Activated CD4-positive, alpha-beta T cell treated with anti-CD3 and anti-CD28 coated beads, Interleukin-2, amount 10 ng/mL, durations not matched to agents 7 days and 5 days (primary cell): ENCODE measurements around the gene GOSR1. TPM values are rescaled to one million over a fixed set of nuclear protein-coding genes. Genes with fewer than 3 reads are reported as not detected.
"Not testable (repeated sequence)": the region's sequence is repeated elsewhere in the genome, so short reads cannot be mapped to it uniquely, and the experiment has no call there.

Source experiments
- CTCF ChIA-PET: fragments of 350-600 bp; sonication (Branson Sonifier 250); formaldehyde crosslinking; loops from one replicate; lab custom pipeline; 2021; ENCODE audit warnings: antibody characterized with exemption; lab: Charles Lee
- POLR2A ChIA-PET: fragments of 350-600 bp; sonication (Branson Sonifier 250); formaldehyde crosslinking; loops from one replicate; lab custom pipeline; 2021; ENCODE audit warnings: antibody characterized with exemption; lab: Charles Lee
- DNase-seq: peaks from one replicate; pipeline ENCODE4 v3.0.0-alpha.2; 2020
- H3K27ac Mint-ChIP-seq: one replicate; pipeline ENCODE4 v1.8.0; 2021; ENCODE audit warnings: mild to moderate bottlenecking, moderate library complexity, mixed read lengths
- H3K27me3 Mint-ChIP-seq: one replicate; pipeline ENCODE4 v1.8.0; 2021; ENCODE audit warnings: mixed read lengths
- H3K36me3 Mint-ChIP-seq: one replicate; pipeline ENCODE4 v1.8.0; 2021; ENCODE audit warnings: low read depth, mixed read lengths
- H3K4me1 Mint-ChIP-seq: one replicate; pipeline ENCODE4 v1.8.0; 2021; ENCODE audit warnings: mixed read lengths
- H3K4me3 Mint-ChIP-seq: one replicate; pipeline ENCODE4 v1.8.0; 2021; ENCODE audit warnings: mild to moderate bottlenecking, moderate library complexity, mixed read lengths
- H3K9me3 Mint-ChIP-seq: one replicate; pipeline ENCODE4 v1.8.0; 2021; ENCODE audit warnings: mixed read lengths
- total RNA-seq, 2 experiments: library from RNA; stranded (reverse); gene quantifications; one replicate each; pipeline ENCODE4 v1.2.3, GENCODE V29; 2021

The GOSR1 gene
- total RNA-seq, 2 experiments from 2014 or later, result 44.1 to 49.7 TPM

GRCh38 chr17:30534298-30534697, 57.1 kb downstream of the GOSR1 start:
- Mint-ChIP-seq H3K4me1 (no peaks in the 10 kb centered on the region), H3K27ac (no peak overlapping the region), H3K4me3 (no peak overlapping the region), H3K36me3 (no peaks in the 10 kb centered on the region), H3K27me3 (no peaks in the 10 kb centered on the region), H3K9me3 (no peaks in the 10 kb centered on the region)
- no peak for DNase-seq
- POLR2A ChIA-PET, result no interaction called here
- CTCF ChIA-PET, result no interaction called here

GRCh38 chr17:30534938-30535921, 58.0 kb downstream of the GOSR1 start:
- Mint-ChIP-seq H3K4me3 (no peak overlapping the region), H3K36me3 (no peaks in the 10 kb centered on the region), H3K9me3 (no peaks in the 10 kb centered on the region), H3K27ac (no peak overlapping the region), H3K4me1 (no peaks in the 10 kb centered on the region), H3K27me3 (no peaks in the 10 kb centered on the region)
- CTCF ChIA-PET, result no interaction called here
- no peak for DNase-seq
- POLR2A ChIA-PET, result no interaction called here

- H3K9me3 Mint-ChIP-seq, H3K27me3 Mint-ChIP-seq, POLR2A ChIA-PET, DNase-seq, H3K36me3 Mint-ChIP-seq, H3K27ac Mint-ChIP-seq, H3K4me3 Mint-ChIP-seq, H3K4me1 Mint-ChIP-seq, CTCF ChIA-PET: not testable (repeated sequence)
These were observed 59.6 kb downstream of the GOSR1 start for GRCh38 chr17:30536846-30537245.

GRCh38 chr17:30537667-30538066, 60.5 kb downstream of the GOSR1 start:
- DNase-seq, H3K36me3 Mint-ChIP-seq, H3K27ac Mint-ChIP-seq, H3K4me3 Mint-ChIP-seq, H3K9me3 Mint-ChIP-seq, H3K27me3 Mint-ChIP-seq, POLR2A ChIA-PET, H3K4me1 Mint-ChIP-seq, CTCF ChIA-PET: not testable (repeated sequence)

- Mint-ChIP-seq H3K9me3 (no peaks in the 10 kb centered on the region), H3K36me3 (no peaks in the 10 kb centered on the region), H3K27me3 (no peaks in the 10 kb centered on the region), H3K27ac (no peak overlapping the region), H3K4me3 (no peak overlapping the region), H3K4me1 (no peaks in the 10 kb centered on the region)
- POLR2A ChIA-PET, result no interaction called here
- CTCF ChIA-PET, result interaction anchor here (1.0 kb wide), 1 partner anchor 12 kb away, joined by 4 read pairs; no protein-coding TSS in a partner anchor
- no peak for DNase-seq
These were observed 64.6 kb downstream of the GOSR1 start for GRCh38 chr17:30541802-30542201.

GRCh38 chr17:30543456-30543855, 66.2 kb downstream of the GOSR1 start:
- Mint-ChIP-seq H3K27ac (no peak overlapping the region), H3K4me1 (no peaks in the 10 kb centered on the region), H3K27me3 (no peaks in the 10 kb centered on the region), H3K9me3 (no peaks in the 10 kb centered on the region), H3K4me3 (no peak overlapping the region), H3K36me3 (no peaks in the 10 kb centered on the region)
- ChIA-PET POLR2A (no interaction called here), CTCF (interaction anchor here (1.2 to 1.5 kb wide), 2 partner anchors 13 to 17 kb away, joined by 3 to 5 read pairs; no protein-coding TSS in a partner anchor)
- DNase-seq, result no peak

GRCh38 chr17:30545024-30545423, 67.8 kb downstream of the GOSR1 start:
- CTCF ChIA-PET, result interaction anchor here (0.8 kb wide), 1 partner anchor 10 kb away, joined by 3 read pairs; no protein-coding TSS in a partner anchor
- Mint-ChIP-seq H3K9me3 (no peaks in the 10 kb centered on the region), H3K27ac (no peak overlapping the region), H3K4me3 (no peak overlapping the region), H3K36me3 (no peaks in the 10 kb centered on the region), H3K27me3 (no peaks in the 10 kb centered on the region), H3K4me1 (no peaks in the 10 kb centered on the region)
- POLR2A ChIA-PET, result no interaction called here
- no peak for DNase-seq

GRCh38 chr17:30547778-30548573, 70.8 kb downstream of the GOSR1 start:
- H3K9me3 Mint-ChIP-seq, result no peaks in the 10 kb centered on the region
- no peaks in the 10 kb centered on the region for H3K27me3 Mint-ChIP-seq
- no peak overlapping the region for H3K4me3 Mint-ChIP-seq
- CTCF ChIA-PET, result no interaction called here
- no peak for DNase-seq
- POLR2A ChIA-PET, result no interaction called here
- peaks cover 14% of the 10 kb centered on the region for H3K4me1 Mint-ChIP-seq
- H3K27ac Mint-ChIP-seq, result no peak overlapping the region
- no peaks in the 10 kb centered on the region for H3K36me3 Mint-ChIP-seq

GRCh38 chr17:30549181-30549580, 72.0 kb downstream of the GOSR1 start:
- H3K4me3 Mint-ChIP-seq, H3K9me3 Mint-ChIP-seq, H3K36me3 Mint-ChIP-seq, H3K27me3 Mint-ChIP-seq, POLR2A ChIA-PET, DNase-seq, H3K27ac Mint-ChIP-seq: not testable (repeated sequence)
- peaks cover 14% of the 10 kb centered on the region for H3K4me1 Mint-ChIP-seq
- CTCF ChIA-PET, result interaction anchor here (0.5 kb wide), 1 partner anchor 27 kb away, joined by 3 read pairs; no protein-coding TSS in a partner anchor

GRCh38 chr17:30549864-30550511, 72.8 kb downstream of the GOSR1 start:
- Mint-ChIP-seq H3K4me1 (peaks cover 14% of the 10 kb centered on the region), H3K27me3 (no peaks in the 10 kb centered on the region), H3K36me3 (no peaks in the 10 kb centered on the region), H3K27ac (no peak overlapping the region), H3K9me3 (no peaks in the 10 kb centered on the region), H3K4me3 (no peak overlapping the region)
- POLR2A ChIA-PET, result no interaction called here
- CTCF ChIA-PET, result interaction anchor here (0.5 kb wide), 1 partner anchor 27 kb away, joined by 3 read pairs; no protein-coding TSS in a partner anchor
- no peak for DNase-seq

GRCh38 chr17:30550512-30551273, 73.5 kb downstream of the GOSR1 start:
- H3K4me3 Mint-ChIP-seq, result no peak overlapping the region
- peaks cover 14% of the 10 kb centered on the region for H3K4me1 Mint-ChIP-seq
- H3K36me3 Mint-ChIP-seq, result no peaks in the 10 kb centered on the region
- H3K9me3 Mint-ChIP-seq, result no peaks in the 10 kb centered on the region
- CTCF ChIA-PET, result no interaction called here
- POLR2A ChIA-PET, result no interaction called here
- no peaks in the 10 kb centered on the region for H3K27me3 Mint-ChIP-seq
- DNase-seq, result no peak
- H3K27ac Mint-ChIP-seq, result no peak overlapping the region
